CD8-positive, alpha-beta T cell (primary cell): ENCODE results near the gene C1QL4. TPM values are rescaled to one million over a fixed set of nuclear protein-coding genes. Genes with fewer than 3 reads are reported as not detected.

ENCODE experiments used
- total RNA-seq, 46 experiments: library from RNA in 2 of 46; stranded (reverse) in 2 of 46; gene quantifications; one replicate each; pipeline ENCODE4 v1.2.3 and lab custom pipeline; 2021 to 2026

Gene C1QL4
- total RNA-seq, 2 experiments from 2014 or later: not detected

Other genes with a start within 250 kb of the C1QL4 start
- under 1 TPM; 0.71 to 0.78 TPM for gene DHH, start 242.4 kb downstream of the C1QL4 start, total RNA-seq
- gene LMBR1L, start 226.3 kb downstream of the C1QL4 start, total RNA-seq: 100 to 1,000 TPM; 464 to 497 TPM
- 100 to 1,000 TPM; 103 to 105 TPM for gene TUBA1B, start 205.8 kb downstream of the C1QL4 start, total RNA-seq
- 100 to 1,000 TPM; 209 to 225 TPM for gene TUBA1A, start 148.1 kb downstream of the C1QL4 start, total RNA-seq
- 10 to 100 TPM; 25.5 to 30.7 TPM for gene TUBA1C, start 72.1 kb downstream of the C1QL4 start, total RNA-seq
- not detected for gene PRPH, start 42.0 kb downstream of the C1QL4 start, total RNA-seq
- gene TROAP, start 13.9 kb downstream of the C1QL4 start, total RNA-seq: under 1 TPM; 0.49 to 0.72 TPM
- not detected for gene DNAJC22, start 9.7 kb upstream of the C1QL4 start, total RNA-seq
- gene SPATS2, start 30.3 kb upstream of the C1QL4 start, total RNA-seq: 1 to 10 TPM; 5.6 to 7.2 TPM
- gene KCNH3, start 201.8 kb upstream of the C1QL4 start, total RNA-seq: 1 to 10 TPM; 3.1 to 3.5 TPM
- gene MCRS1, start 231.0 kb upstream of the C1QL4 start, total RNA-seq: 10 to 100 TPM; 63.7 to 70.9 TPM